Stromal cell of bone marrow (primary cell): ENCODE data around the gene CDH22.

Experiments
- DNase-seq: peaks from one replicate; pipeline ENCODE4 v3.0.0-alpha.2; 2012; ENCODE audit warnings: low read depth

The CDH22 gene

DNA sequence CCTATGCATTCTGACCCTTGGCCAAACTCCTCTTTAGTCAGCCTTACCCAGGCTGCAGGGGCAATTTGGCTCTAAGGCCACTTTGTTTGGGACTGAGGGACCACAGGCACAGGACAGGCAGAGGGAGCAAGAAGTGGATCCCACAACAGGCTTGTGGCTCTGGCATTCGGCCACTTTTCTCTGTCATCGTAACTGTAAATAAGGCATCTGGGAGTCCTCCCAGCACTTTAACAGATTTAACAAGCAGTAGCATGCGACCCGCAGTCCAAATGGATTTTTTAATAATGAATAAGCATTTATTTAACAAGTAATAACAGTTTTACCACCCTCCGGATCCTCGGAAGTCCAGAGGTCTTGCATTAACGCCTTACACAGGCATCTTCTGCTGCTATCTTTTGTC lies 16.1 kb upstream of the CDH22 start:
- no peak for DNase-seq

GRCh38 chr20:46323557-46323956 lies 15.3 kb upstream of the CDH22 start:
- DNase-seq: no peak

DNA sequence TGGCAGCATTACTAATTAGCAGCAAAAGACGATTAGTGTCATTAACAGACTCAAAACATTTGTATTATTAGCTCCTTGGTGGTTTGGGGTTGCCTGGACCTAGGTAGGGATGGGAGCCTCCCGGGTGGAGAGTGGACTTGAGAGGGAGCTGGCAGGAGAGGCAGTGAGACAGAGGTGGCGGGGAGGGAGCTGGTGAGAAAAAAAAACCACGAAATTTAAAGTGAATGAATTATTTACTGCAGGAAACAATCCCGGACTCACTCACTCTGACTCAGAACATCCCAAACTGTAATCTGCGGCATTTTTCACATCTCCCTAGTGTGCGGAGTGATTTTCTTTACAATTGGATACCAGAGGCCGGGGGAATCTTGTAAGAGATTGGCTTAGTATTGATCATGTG lies 14.3 kb upstream of the CDH22 start:
- no peak for DNase-seq

GRCh38 chr20:46317685-46318177 lies 9.4 kb upstream of the CDH22 start:
- no peak for DNase-seq

DNA sequence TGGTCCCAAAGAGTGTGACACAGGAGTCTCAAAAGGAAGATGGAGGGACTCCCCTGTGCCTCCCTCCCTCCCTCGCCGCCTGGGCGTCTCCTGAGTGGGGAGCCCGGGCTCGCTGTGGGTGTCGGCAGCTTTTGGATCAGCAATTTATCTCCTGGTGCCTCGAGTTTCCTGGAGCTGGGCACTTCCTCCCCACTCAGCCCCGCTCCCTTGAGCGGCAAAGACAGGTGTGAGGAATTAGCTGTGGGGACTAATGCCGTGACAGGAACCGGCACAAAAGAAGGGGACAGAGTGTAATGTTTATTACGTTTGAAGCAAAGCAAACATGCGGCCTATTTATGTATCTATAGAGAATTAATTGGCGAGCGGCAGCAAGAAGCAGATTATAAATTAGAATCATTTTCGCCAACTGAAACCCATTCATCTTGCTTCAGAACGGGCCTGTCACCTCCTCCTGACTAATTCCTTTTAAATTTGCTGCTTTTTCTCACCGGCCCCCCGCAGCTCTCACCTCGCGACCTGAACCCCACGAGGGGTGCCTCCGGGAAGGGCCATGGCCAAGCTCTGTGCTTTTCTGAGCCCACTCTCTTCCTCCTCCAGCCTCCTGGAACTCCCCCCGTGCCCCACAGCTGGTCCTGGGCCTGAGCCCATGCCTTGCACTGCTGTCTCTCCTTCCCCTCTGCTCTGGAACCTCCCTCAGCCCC lies 8.8 kb upstream of the CDH22 start:
- DNase-seq: no peak

- DNase-seq: no peak
Measured at GRCh38 chr20:46315311-46315710, 7.0 kb upstream of the CDH22 start.

DNA sequence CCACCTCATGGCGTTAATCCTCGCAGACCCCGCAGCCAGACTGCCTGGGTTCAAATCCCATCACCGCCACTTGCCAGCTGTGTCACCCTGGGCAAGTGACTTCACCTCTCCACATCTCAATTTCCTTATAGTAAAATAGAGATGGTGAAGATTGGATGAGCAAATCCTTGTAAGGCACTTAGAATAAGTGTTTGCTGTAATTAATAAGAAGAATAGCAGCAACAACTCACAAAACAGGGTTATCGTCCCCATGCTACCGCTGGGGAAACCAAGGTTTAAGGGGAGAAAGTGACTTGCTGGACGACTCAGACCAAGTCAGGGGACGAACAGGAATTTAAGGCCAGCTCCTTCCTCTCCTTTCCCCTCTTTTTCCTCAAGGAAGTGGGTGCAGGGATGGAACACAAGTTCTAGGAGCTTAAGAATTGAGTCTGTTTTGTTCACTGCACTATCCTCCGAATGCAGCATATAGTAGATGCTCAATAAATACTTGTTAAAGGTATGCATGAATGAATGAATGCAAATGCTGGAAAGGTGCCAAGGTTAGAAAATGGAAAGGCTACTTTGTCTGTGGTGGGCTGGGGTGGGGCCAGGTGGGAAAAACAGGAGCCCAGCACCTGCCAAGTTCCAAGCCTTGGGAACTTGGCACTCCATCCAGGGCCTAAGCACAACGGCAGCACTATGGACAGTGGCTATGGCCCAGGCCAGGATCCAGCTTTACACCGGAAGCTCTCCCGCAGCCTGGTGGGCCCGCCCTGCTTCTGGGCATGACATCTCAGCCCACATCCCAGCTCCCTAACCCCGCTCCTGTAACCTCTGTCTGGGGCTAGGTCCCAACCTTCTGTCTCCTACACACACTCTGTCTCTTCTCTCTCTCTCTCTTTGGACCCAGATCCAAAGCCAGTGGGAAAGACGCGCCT lies 4.9 kb upstream of the CDH22 start:
- no peak for DNase-seq

- DNase-seq: no peak
Measured at GRCh38 chr20:46312075-46312944, 4.0 kb upstream of the CDH22 start.

DNA sequence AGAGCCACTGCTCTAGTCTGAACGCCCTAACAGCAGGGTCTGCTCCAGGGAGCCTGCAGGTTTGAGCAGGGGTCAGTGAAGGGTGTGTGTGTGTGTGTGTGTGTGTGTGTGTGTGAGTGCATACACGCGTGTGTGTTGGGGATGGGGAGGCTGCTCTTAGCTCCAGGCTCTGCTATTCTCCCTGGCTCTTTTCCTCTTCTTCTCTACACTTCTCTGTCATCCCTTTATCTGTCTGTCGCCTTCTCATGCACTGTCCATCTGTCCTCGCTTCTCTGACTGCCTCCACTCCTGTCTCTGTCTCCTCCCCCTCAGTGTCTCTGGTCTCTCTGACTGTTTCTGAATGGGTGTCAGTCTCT lies 3.4 kb upstream of the CDH22 start:
- no peak for DNase-seq

DNA sequence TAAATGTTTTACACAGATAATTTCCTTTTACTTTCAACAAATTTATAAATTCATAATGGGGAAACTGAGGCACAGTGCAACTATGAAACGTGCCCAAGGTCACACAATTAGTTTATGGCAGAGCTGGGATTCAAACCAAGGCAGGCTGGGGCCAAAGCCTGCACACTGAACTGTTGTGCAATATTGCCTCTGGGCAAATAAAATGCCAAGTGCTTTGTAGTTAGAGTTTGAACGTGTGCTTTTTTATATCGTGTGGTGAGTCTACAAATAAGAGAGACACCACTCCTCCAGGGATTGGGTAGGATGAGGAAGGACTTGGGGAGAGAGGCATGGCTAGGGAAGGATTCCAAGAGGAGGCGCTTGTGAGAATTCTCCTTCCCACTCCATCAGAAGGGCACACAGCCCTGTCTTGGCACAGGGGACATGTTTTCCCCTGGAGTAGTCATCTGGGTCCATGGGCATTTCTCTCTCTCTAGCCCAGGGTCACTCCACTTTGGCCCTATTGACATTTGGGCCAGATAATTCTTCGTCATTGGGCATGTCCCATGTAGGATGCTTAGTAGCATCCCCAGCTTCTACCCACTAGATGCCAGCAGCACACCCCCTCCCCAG lies 2.8 kb upstream of the CDH22 start:
- no peak for DNase-seq

DNA sequence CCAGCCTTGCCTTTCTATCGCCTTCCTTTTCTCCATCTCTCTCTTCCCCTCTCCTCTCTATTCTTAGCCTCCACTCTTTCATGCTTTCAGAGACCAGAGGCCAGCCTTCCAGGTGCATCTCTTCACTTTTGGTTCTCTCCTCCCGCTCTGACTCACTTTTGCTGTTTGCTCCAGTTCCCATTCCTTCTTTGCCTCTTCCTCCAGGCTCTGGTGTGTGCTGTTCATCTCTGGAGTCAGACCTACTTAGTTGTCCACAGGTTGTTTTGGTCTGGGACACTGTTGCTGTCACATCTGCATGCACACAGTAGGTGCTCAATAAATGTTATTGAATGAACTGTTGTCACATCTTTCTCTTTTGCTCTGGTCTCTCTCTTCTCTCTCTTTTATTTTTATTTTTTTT lies 1.6 kb upstream of the CDH22 start:
- no peak for DNase-seq

DNA sequence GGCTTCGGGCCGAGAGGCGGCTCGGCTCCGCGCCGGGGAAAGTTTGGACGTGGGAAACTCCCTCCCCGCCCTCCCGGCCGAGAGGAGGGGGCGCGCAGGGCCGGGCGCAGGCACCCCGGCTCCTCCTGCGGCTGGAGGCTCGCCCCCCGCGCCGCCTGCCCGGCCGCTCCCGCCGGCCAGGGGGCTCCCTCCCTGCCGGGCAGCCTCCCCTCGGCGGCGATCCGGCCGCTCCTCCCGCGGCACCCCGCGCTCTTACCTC lies 370 bp downstream of the CDH22 start:
- no peak for DNase-seq

DNA sequence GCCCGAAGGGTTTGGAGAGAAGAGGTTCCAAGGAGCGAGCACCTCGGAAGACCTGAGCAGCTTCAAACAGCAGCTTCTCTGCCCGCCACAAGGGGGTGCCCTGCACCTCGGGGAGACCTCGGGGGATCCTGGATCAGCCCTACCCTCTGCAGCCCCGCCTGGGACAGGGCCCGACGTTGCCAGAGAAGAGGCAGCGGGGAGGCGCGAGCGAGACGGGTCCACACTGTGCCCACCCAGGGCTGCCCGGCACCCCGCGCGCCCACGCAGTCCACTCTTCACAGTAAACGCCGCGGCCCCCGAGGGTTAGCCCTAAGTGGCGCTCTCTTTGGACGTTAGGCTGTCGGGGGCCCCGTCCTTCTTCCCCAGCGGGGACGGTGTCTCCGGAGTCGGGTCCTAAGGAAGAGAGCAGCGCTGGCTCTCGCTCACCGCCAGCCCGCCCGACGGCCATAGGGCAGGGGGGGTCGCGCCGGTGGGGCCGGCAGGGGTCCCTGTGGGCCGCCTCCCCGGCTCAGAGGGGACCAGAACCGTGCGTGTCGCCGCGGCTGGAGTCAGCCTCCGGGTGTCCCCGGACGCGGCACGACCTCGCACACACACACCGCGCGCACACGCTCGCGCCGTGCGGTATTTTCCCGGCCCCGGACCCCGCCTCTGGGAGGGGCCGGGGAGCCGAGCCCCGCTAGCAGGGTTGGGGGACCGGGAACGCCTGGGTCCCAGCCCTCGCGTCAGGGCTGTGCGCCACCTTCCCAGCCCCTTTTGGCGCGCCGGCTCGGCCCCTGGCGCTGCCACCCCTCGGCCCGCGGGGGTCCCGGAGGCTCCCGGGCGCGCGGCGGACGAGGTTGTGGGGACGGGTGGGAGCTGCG lies 929 bp downstream of the CDH22 start:
- DNase-seq: no peak

DNA sequence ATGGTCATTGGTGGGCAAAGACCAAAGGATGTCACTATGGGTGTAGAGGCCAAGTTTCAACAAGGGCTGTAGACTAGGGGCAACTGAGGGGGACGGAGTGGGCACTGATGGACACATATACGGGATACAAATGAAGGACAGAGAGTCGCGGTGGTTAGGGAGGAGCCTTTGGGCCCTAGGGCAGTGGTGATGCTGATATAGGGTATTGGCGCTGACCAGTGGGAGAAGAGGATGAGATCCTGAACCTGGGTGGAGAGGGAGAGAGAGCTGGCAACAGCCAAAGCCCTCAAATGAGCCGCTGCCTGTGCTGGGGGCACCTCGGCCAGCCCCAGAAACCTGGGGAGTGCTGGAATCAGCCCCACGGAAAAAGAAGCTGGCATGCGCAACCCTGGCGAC lies 1.6 kb downstream of the CDH22 start:
- no peak for DNase-seq

DNA sequence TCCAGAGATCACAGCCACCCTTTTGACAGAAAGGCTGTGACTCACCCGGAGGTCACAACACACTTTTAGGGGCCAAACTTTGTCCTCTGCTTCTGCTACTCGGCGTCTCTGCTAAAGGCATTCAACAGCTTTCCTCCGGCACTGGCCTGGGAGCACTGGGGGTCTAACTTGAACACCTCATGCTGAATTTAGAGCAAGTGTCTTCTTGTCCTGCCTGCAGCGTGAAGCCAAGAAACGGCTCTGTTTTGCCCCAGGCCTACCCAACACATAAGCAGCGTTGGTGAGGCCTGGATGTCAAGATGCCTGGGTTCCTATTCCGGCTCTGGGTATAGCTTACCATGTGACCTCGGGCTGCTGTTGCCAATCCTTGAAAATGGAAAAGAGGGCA lies 2.3 kb downstream of the CDH22 start:
- no peak for DNase-seq

- DNase-seq: no peak
Measured at GRCh38 chr20:46305331-46305972, 2.8 kb downstream of the CDH22 start.

DNA sequence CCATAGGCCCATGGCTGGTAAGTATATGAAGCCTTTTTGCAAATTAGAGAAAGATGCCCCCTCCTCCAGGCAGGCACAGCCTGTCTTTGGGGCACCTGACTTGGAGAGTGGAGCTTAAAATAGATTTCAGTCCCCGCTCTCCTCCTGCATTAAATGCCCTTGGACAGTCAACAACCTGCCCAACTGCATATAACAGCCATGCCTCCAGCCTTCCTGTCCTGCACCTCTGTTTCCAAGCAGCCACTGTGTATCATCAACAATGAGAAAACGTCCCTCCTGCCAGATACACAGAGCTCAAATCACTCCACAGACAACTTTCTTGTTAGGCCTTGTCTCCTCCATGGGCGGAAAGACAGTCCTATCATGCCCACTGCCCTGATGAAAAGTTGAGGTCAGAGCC lies 3.4 kb downstream of the CDH22 start:
- no peak for DNase-seq

- DNase-seq: no peak
Measured at GRCh38 chr20:46304361-46304760, 3.9 kb downstream of the CDH22 start.

GRCh38 chr20:46303176-46303956 lies 4.9 kb downstream of the CDH22 start:
- no peak for DNase-seq

DNA sequence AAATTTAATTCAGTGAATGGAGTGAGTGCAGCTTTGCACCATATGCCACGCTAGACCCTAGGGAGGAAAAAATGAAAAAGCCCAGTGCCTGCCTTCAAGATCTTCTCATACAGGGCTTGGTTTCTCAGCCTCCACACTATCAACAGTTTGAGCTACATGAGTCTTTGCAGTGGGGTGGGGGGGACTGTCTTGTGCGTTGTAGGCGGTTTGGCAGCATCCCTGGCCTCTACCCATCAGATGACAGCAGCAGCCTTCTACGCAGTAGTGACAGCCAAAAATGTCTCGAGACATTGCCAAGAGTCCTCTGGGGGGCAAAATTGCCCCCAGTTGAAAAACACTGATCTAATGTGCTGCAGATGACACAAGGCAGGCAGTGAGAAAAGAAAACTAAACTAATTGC lies 6.2 kb downstream of the CDH22 start:
- no peak for DNase-seq
